Natural killer cell (primary cell): ENCODE measurements around the gene PDGFRB. TPM values are rescaled to one million over a fixed set of nuclear protein-coding genes. Genes with fewer than 3 reads are reported as not detected.
A peak's percentile ranks its signal among the peaks of the same experiment; 100 is the strongest.

ENCODE experiments used
- ATAC-seq, 3 donors: fragments of 150-1000 bp in 2 of 3; fragments of 200-7000 bp in 1 of 3; cut with Tn5 transposase; 1 replicate in 1 of 3; 2 replicates in 2 of 3; pipeline ENCODE4 v1.10.0; 2021; ENCODE audit warnings: mild to moderate bottlenecking in 2 of 3, moderate library complexity in 2 of 3
- DNase-seq, 2 donors: peaks; one replicate each; pipeline versions ENCODE4 v3.0.0 to v3.0.0-alpha.2; 2013 to 2021; ENCODE audit warnings: mixed read lengths in 1 of 2
- H3K27ac ChIP-seq: one replicate; pipeline ENCODE4 v1.5.1; 2013; ENCODE audit warnings: mild to moderate bottlenecking, low read length
- H3K27me3 ChIP-seq: one replicate; pipeline ENCODE4 v1.6.1; 2013; ENCODE audit warnings: low read length; ENCODE audit not compliant: control insufficient read depth, insufficient read depth
- H3K36me3 ChIP-seq: one replicate; pipeline ENCODE4 v1.6.1; 2013; ENCODE audit warnings: low read length; ENCODE audit not compliant: control insufficient read depth, insufficient read depth
- H3K4me1 ChIP-seq: one replicate; pipeline ENCODE4 v1.6.1; 2013; ENCODE audit warnings: low read length; ENCODE audit not compliant: control insufficient read depth, insufficient read depth
- H3K4me3 ChIP-seq: one replicate; pipeline ENCODE4 v1.5.1; 2013; ENCODE audit warnings: low read length
- H3K9me3 ChIP-seq: one replicate; pipeline ENCODE4 v1.6.1; 2013; ENCODE audit warnings: low read length; ENCODE audit not compliant: control insufficient read depth, insufficient read depth
- H3K27ac Mint-ChIP-seq, 2 donors: one replicate each; pipeline ENCODE4 v1.8.0; 2022; ENCODE audit warnings: mild to moderate bottlenecking in 2 of 2, mixed read lengths in 2 of 2, moderate library complexity in 1 of 2
- H3K27me3 Mint-ChIP-seq, 2 donors: one replicate each; pipeline ENCODE4 v1.8.0; 2022; ENCODE audit warnings: low read depth in 2 of 2, mixed read lengths in 2 of 2
- H3K36me3 Mint-ChIP-seq: one replicate; pipeline ENCODE4 v1.8.0; 2022; ENCODE audit warnings: mixed read lengths
- H3K4me1 Mint-ChIP-seq, 2 donors: one replicate each; pipeline ENCODE4 v1.8.0; 2022; ENCODE audit warnings: mixed read lengths in 2 of 2
- H3K4me3 Mint-ChIP-seq: one replicate; pipeline ENCODE4 v1.8.0; 2022; ENCODE audit warnings: mild to moderate bottlenecking, moderate library complexity, mixed read lengths
- H3K9me3 Mint-ChIP-seq, 2 donors: one replicate each; pipeline ENCODE4 v1.8.0; 2022; ENCODE audit warnings: mixed read lengths in 2 of 2
- CTCF ChIP-seq: fragments of 200-600 bp; IDR thresholded peaks from one replicate; pipeline ENCODE4 v1.8.0; 2022; ENCODE audit warnings: antibody characterized with exemption
- WGBS: methylation state at CpG from one replicate; pipeline ENCODE4 v1.1.7; 2013; ENCODE audit warnings: missing lambda C conversion rate; ENCODE audit not compliant: insufficient coverage; 5-methylcytosine and 5-hydroxymethylcytosine counted together
- intact Hi-C: fragments of 100-400 bp; cut with micrococcal nuclease; formaldehyde crosslinking; loops from one replicate; pipeline ENCODE4 v1.14.2; 2022
- total RNA-seq, 4 donors: library from RNA; stranded (reverse); fragments of 120-200 nt in 1 of 4; gene quantifications; one replicate each; pipeline versions ENCODE4 v1.2.3 to v1.2.4, GENCODE V29; 2013 to 2022

PDGFRB gene
- total RNA-seq, 3 donors from 2014 or later (not counting 1 experiment from before 2014, with no cell fraction given), result 44.8 to 93.1 (median 61.6) TPM

- Histone ChIP-seq H3K9me3 (no peaks in the 10 kb centered on the region), H3K4me1 (peaks cover 27% of the 10 kb centered on the region), H3K36me3 (no peaks in the 10 kb centered on the region), H3K27ac (no peak overlapping the region), H3K4me3 (no peak overlapping the region), H3K27me3 (no peaks in the 10 kb centered on the region)
- no peaks in the 10 kb centered on the region for H3K9me3 Mint-ChIP-seq
- ATAC-seq (peak; percentile 62 to 89 (median 79)), DNase-seq (peak; percentile 53 to 60)
- H3K27ac Mint-ChIP-seq, result peak overlapping the region; percentile 45 to 74
- no peaks in the 10 kb centered on the region for H3K36me3 Mint-ChIP-seq
- TF ChIP-seq CTCF, result peak; percentile 81
- 61% methylated on average over 25 of the region's 25 CpGs for WGBS
- H3K4me3 Mint-ChIP-seq, result peak overlapping the region; percentile 62
- intact Hi-C loops, result loop anchor here (1.0 to 2.0 kb wide), 3 partner anchors 45 to 306 kb away; no protein-coding TSS in a partner anchor
- H3K27me3 Mint-ChIP-seq, result peaks cover 0 to 3% of the 10 kb centered on the region in 2 donors
- H3K4me1 Mint-ChIP-seq, result peaks cover 21 to 43% of the 10 kb centered on the region in 2 donors
Measured at GRCh38 chr5:150129813-150130492, 25.7 kb downstream of the PDGFRB start.

GRCh38 chr5:150129454-150129812, 26.2 kb downstream of the PDGFRB start:
- no peak for TF ChIP-seq CTCF
- H3K4me3 Mint-ChIP-seq, result no peak overlapping the region
- H3K36me3 ChIP-seq, result no peaks in the 10 kb centered on the region
- no peak overlapping the region for H3K4me3 ChIP-seq
- no peaks in the 10 kb centered on the region for H3K9me3 ChIP-seq
- H3K9me3 Mint-ChIP-seq, result no peaks in the 10 kb centered on the region
- H3K4me1 ChIP-seq, result peaks cover 28% of the 10 kb centered on the region
- DNase-seq (no peak), ATAC-seq (no peak)
- H3K27ac ChIP-seq, result no peak overlapping the region
- peaks cover 0 to 3% of the 10 kb centered on the region in 2 donors for H3K27me3 Mint-ChIP-seq
- intact Hi-C loops, result no loop called here
- no peaks in the 10 kb centered on the region for H3K27me3 ChIP-seq
- peaks cover 21 to 43% of the 10 kb centered on the region in 2 donors for H3K4me1 Mint-ChIP-seq
- no peak overlapping the region for H3K27ac Mint-ChIP-seq
- H3K36me3 Mint-ChIP-seq, result no peaks in the 10 kb centered on the region
- 92% methylated on average over 8 of the region's 8 CpGs for WGBS

- intact Hi-C loops, result no loop called here
- no peak overlapping the region for H3K4me3 Mint-ChIP-seq
- peaks cover 0 to 3% of the 10 kb centered on the region in 2 donors for H3K27me3 Mint-ChIP-seq
- H3K27ac Mint-ChIP-seq, result no peak overlapping the region
- no peaks in the 10 kb centered on the region for H3K27me3 ChIP-seq
- H3K4me1 ChIP-seq, result peaks cover 30% of the 10 kb centered on the region
- 93% methylated on average over 5 of the region's 6 CpGs for WGBS
- H3K27ac ChIP-seq, result no peak overlapping the region
- H3K4me1 Mint-ChIP-seq, result peaks cover 26 to 31% of the 10 kb centered on the region in 2 donors
- no peaks in the 10 kb centered on the region for H3K36me3 Mint-ChIP-seq
- no peaks in the 10 kb centered on the region for H3K9me3 ChIP-seq
- no peaks in the 10 kb centered on the region for H3K36me3 ChIP-seq
- TF ChIP-seq CTCF, result no peak
- no peak for DNase-seq
- H3K4me3 ChIP-seq, result no peak overlapping the region
- ATAC-seq, result no peak
- H3K9me3 Mint-ChIP-seq, result no peaks in the 10 kb centered on the region
Measured at GRCh38 chr5:150126921-150127265, 28.8 kb downstream of the PDGFRB start.
